Activated naive CD4-positive, alpha-beta T cell (primary cell): Measurements from ENCODE around the gene TBX21.

Source experiments
- DNase-seq, 4 experiments: peaks; one replicate each; lab custom pipeline; 2025; lab: John Stamatoyannopoulos, UW

Gene TBX21, protein sequence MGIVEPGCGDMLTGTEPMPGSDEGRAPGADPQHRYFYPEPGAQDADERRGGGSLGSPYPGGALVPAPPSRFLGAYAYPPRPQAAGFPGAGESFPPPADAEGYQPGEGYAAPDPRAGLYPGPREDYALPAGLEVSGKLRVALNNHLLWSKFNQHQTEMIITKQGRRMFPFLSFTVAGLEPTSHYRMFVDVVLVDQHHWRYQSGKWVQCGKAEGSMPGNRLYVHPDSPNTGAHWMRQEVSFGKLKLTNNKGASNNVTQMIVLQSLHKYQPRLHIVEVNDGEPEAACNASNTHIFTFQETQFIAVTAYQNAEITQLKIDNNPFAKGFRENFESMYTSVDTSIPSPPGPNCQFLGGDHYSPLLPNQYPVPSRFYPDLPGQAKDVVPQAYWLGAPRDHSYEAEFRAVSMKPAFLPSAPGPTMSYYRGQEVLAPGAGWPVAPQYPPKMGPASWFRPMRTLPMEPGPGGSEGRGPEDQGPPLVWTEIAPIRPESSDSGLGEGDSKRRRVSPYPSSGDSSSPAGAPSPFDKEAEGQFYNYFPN

DNA sequence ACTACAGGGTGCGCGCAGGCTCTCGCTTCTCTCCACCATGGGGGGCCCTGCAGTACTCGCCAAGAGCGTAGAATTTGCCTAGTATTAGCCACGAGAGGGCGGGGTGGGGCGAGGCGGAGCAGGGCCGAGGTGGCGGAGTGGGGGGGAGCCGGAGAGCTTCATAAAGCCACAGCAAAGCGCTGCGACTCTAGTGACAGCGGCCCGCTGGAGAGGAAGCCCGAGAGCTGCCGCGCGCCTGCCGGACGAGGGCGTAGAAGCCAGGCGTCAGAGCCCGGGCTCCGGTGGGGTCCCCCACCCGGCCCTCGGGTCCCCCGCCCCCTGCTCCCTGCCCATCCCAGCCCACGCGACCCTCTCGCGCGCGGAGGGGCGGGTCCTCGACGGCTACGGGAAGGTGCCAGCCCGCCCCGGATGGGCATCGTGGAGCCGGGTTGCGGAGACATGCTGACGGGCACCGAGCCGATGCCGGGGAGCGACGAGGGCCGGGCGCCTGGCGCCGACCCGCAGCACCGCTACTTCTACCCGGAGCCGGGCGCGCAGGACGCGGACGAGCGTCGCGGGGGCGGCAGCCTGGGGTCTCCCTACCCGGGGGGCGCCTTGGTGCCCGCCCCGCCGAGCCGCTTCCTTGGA, at the start of gene TBX21:
TBX21 (plus strand) TSS at position 190 of the 627 bp plus-strand sequence; CDS start at position 409, 219 bp downstream.
- peak; percentile 64 to 78 (median 70) for DNase-seq

DNA sequence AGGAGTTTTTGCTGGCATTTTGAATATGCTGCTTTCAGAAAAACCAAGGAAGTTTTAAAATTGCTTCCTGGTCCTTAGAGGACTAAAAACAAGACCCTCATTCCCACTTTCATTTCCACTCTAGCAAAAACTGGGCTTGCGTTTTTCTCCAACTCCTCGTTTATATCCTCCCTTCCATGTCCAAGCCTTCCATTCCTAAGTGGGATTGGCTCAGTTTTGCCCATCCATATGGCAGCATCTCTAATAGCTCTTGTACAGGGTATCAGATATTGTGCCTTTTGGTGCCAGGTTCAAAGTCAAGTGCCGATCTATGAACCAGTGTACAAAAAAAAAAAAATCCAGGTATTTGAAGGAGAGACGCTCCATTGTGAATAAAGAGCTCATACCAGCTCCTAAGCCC, 49.0 kb upstream of the TBX21 start:
- no peak for DNase-seq

DNA sequence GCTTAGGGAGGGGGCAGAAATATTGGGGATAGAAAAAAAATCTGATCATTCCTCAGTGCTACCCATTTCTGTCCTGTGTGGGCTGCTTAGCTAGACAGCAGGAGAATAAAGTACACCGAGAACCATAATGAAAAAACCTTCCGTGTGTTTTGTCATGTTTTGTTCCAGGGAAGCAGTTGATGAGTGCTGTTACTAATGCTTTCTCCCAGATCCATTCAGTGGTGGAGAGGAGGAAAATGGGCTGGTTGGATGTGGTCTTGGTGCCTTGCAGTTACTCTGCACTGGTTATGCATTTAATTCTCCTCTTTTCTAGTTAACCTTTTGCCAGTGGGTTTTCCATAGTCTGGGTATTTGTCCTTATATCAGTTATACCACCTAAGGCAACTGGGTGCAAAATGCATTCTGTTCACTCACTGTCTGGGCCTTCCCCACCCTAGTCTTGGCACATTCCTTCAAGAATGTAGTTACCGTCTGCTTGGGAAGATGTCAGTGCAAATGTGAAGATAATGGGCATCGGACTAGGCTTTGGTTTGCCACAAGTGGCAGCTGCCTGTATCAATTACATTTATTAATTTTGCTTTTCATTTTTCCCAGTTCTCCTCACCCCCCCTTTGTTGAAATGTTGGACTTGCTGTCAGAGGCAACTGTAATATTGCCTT, 48.4 kb upstream of the TBX21 start:
- no peak for DNase-seq

DNA sequence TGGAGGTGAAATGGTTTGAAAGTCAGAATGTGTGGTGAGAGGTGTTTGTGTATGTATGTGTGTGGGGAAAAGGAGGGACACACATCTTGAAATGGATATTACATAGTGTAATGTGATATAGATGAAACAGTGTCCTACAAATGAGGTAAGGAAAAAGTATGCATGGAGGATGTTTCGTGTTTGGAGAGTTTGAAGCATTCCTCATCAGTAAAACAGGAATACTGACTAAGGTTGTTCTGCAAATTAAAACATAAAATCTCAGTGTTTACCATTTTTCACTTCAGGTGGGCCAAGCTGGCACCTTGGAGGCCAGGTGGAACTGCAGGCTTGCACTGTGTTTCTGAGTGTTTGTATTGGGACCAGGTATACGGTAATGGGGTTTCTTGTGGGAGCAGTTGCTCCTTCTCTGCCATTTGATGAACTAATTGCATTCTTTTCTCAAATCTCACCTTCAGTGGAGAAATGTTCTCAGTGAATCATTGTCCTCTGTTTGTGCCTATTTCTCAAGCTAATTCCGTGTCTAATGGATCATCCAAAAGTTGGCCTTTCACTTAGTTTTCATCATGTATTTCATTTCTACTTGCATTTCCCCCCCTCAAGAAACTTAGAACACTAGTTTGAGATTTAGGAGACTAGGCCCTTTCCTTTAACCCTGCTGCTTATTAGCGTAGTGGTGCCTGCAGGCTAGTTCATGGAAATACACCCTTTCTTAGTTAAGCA, 47.3 kb upstream of the TBX21 start:
- DNase-seq = no peak

DNA sequence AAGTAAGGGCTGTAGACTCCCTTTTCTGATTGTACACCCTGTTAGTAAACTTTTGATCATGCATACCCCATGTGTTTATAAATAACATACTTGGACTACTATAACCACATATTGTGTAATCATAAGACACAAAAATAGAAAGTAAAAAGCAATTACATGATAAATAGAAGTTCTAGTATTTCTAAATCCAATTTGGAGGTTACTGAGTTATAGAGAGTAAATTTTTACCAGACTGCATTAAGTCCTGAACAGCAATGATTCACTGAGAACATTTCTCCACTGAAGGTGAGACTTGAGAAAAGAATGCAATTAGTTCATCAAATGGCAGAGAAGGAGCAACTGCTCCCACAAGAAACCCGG, 46.8 kb upstream of the TBX21 start:
- DNase-seq = no peak

DNA sequence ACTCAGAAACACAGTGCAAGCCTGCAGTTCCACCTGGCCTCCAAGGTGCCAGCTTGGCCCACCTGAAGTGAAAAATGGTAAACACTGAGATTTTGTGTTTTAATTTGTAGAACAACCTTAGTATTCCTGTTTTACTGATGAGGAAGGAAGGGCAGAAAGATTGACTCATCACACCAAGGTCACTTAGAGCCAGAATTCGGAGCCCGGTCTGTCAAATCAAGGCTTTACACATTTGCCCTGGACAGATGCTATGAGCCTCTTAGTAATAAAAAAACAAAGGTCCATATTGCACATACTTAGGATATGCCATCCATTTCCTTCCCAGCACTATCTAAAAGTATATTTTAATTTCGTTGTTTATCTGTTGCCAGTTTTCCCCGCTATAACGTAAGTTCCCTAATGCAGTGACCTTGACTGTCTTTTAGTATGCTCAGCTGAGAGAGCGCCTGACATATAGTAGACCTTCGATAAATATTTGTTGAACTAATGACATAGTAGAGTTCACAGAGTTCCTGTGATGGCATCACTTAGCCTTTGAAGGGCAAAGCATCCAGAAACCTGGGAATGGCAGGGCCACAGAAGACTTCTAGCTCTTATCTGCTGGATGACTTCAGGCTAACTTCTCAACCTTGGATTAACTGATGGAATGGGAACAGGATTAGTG, 46.2 kb upstream of the TBX21 start:
- no peak for DNase-seq

DNA sequence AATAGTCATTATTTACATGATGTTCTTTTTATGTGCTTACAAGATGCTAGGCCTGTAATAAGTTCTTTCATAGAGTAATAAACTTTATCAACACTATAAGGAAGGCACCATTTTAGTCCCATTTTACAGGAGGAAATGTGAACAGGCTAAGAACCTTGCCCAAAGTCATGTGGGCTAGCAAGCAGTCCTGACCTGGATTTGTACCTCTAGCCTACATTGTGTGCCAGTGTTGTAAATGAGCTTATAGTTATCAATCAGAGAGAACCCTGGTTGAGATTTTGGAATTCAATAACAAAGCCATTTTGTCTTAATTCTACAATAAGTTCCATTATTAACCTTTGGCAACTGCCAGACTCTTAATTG, 45.7 kb upstream of the TBX21 start:
- no peak for DNase-seq

DNA sequence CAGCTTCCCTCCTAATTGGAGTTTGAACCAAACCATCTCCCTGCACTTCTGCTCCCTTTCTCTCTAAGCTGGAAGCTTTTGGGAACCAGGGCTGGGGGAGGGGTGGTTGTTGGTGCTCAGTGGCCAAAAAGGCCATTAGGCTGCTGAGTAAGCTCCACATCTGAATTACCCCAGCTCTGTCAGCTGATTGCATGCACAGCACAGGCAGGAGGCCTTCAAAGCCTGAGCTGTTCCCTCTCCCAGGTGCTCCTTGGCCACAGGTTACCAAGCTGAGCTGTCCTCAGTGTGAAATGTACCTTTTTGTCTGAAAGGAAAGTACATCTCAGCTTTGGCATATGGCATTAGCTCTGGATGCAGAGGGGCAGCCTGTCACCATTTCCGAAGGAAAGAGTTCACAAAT, 45.3 kb upstream of the TBX21 start:
- no peak for DNase-seq

DNA sequence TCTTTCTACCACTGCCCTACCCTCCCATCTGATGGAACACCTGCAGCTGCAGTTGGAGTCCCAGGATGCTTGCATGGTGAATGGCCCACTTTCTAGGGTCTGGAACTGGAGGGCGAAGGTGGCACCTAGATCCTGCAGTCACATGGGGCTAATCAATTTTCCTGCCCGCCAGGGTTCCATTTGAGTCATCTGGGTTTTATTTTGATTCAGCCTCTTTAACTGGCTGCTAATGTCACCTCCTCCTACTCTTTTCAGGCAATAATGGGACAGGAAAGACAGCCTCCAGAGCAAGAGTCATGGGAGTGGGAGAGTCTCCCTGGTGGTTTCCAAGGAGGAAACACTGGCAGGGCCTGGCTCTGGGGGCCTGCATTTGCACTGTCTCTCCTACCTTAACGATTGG, 42.9 kb upstream of the TBX21 start:
- DNase-seq = no peak

DNA sequence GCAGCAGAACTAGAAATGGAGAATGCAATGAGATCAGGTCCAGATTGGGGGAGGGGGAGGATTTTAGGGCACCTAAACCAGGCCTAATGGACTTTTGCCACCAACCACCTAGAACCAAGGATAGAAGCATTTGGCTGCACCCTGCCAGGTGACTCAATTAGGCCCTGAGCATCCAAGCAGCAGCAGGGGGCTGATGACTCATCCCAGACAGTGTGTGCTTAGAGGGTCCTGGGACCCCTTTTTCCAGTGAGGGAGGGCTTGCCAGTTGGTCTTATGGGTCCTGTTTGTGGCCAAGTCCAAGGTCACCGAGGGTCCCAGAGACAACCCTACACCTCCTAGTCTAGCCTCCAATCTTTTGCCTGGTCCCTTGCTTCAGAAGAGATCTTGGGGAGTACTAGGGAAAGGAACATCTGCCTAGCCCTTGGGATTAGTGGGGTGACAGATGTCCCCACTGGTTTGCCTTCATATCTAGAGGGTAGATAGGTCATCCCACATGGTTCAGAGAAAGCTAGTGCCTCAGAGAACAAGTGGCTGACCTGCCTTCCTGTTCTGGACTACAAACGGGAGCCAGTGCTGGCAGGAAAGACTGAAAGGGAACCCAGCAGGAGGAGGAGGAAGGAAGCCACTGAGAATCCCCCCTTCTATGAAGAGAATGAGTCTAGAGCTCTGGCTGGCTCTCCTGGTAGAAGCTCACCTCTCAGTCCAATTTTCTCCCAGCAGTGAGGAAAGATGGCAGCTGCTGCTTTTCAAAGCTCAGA, 40.7 kb upstream of the TBX21 start:
- DNase-seq = no peak

DNA sequence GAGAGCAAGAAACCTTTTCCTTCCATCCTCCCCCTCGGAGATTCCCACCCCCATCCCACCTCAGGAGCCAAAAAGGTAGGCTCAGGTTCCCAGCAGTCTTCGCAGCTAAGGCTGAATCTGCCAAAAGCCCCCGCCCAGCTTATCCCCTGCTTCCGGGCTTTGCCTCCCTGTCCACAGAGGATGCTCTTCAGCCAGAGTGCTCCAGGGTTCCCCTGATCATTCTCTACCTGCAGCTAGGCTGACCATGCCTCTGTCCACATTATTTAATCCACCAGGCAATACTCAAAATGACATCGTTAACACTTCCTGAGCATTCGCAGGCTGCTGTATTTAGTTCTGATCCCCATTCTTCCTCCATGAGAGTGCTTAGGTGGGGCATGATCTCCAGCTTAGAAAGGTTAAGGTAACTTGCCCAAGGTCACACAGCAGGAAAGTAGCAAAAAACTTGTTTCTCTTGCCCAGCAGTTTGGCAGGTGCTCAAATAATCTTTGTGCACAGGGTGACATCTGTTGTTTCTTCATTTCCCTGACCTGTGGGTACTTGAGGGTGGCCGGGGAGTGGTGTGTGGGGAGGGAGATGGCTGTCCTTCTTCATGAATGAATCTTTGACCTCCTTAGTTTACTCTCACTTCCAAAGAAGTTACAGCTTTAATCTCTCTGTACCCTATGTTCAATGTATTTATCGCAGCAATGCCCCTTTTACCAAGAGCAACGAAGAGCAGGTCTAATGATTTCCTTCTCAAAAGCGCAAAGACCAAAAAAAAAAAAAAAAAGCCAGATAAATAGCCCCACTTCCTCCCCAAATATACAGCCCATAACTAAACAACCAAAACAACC, 39.9 kb upstream of the TBX21 start:
- no peak for DNase-seq

DNA sequence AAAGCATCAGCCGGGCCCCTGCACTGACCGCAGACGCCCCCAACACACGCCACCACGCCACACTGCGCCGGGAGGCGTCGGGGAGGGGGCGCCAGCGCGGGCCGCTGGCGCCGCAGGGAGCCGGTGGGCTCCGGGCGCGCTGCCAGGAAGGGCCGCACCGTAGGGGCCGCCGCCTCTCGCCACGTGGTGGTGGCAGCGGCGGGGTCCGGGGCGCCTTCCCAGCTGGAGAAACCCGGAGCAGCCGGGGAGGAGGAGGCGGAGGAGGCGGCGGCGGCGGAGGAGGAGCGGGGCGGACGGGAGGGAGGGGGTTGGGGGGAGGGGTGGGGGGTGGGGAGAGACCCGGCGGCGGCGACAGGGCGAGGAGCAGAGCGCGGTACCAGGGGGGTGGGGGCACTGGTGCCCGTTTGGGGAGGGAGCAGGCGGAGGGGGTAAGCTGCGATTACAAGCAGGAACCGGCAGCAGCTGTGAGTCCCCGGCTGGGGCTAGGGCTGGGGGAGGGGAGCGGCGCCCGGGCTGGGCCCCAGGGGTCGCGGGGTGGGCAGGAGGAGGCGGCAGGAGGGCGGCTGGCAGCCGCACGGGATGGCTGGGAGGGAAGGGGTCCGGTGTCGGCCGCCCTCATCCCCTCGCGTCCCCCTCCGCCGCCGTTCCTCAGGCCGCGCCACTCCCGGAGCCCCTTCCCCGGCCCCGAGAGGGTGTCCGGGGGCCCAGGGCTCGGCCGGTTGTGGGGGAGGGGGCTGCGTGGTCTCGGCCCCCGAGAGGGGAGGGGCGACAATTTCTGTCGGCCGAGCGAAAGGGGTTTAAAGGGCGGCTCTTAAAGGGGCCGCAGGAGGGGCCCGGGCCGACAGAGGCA, 39.1 kb upstream of the TBX21 start, which contains the start of gene TBKBP1:
TBKBP1 (plus strand) TSS at position 431 of the 850 bp plus-strand sequence. CDS start 1,952 bp downstream, outside the sequence.
- DNase-seq = peak in 2 of 4 experiments; percentile 24 to 42

DNA sequence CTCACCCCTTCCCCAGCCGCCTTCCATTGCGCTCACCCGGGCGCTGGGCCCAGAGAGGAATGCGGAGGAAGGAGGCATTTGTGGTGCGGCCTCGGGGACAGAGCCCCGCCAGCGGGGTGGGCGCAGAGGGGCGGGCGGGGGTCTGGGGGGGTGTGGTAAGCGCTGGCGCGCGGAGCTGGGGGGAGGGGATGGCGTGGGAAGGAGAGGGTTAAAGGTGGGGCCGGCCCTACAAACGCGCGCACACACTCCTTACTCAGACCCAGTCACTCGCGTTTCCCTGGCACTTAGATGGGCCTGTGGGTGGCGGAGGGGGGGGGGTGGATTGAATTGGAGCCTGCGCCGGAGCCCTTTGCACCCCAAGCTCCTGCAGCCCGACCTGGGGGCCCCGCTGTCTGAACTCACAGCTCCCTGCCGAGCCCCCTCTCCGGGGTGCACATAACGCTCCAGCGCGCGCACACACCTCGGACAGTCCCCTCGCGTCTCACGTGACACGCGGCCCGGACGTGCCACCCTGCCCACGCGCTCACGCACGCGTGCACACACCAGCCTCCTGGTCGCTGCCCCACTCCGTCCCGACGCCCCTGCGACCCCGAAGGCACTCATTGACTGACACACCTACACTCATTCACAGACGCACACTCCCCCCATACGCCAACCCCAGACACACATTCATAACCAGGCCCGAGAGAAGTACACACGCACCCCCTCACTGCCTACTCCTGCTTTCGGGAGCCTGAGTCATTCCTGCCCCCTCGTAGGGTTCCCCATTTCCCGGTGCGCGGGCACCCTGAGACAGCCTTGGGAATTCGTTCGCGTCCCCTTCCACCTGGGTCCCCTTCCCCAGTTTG, 38.2 kb upstream of the TBX21 start:
- DNase-seq = no peak

DNA sequence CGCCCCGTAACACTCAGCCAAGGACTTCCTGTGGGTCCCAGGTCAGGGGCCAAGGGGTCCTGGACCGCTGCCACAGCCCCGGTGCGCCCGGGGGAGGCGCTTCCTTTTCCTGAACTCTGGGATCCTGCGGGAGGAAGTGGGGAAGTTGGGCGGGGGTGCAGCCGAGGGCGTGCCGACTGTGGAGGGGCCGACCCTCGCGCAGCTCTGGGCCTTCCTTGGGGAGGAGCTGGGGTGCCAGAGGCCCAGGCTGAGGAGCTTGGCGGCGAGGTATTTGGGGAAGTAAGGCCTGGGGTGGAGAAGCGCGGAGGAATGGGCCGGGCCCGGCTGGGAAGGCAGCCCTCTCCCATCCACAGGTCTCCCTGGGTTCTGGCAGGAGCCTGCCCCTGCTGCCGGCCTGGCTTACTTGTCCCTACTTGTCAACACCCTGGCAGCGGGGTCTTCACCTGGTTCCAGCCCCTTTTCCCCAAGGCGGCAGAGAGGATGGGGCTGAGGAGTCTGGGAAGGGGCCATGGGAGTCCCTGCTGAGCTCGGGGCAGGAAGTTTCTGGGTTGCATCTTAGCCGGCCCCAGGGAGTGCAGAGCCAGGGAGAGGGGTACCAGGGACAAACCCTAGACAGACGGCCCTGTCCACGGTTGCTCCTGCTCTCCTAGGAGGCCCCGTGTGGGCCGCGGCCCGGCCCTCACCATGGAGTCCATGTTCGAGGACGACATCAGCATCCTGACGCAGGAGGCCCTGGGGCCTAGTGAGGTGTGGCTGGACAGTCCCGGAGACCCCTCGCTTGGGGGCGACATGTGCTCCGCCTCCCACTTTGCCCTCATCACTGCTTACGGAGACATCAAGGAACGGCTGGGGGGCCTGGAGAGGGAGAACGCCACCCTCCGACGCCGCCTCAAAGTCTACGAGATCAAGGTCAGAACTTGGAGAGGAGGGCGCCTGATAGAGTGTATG, 37.3 kb upstream of the TBX21 start:
- no peak for DNase-seq

DNA sequence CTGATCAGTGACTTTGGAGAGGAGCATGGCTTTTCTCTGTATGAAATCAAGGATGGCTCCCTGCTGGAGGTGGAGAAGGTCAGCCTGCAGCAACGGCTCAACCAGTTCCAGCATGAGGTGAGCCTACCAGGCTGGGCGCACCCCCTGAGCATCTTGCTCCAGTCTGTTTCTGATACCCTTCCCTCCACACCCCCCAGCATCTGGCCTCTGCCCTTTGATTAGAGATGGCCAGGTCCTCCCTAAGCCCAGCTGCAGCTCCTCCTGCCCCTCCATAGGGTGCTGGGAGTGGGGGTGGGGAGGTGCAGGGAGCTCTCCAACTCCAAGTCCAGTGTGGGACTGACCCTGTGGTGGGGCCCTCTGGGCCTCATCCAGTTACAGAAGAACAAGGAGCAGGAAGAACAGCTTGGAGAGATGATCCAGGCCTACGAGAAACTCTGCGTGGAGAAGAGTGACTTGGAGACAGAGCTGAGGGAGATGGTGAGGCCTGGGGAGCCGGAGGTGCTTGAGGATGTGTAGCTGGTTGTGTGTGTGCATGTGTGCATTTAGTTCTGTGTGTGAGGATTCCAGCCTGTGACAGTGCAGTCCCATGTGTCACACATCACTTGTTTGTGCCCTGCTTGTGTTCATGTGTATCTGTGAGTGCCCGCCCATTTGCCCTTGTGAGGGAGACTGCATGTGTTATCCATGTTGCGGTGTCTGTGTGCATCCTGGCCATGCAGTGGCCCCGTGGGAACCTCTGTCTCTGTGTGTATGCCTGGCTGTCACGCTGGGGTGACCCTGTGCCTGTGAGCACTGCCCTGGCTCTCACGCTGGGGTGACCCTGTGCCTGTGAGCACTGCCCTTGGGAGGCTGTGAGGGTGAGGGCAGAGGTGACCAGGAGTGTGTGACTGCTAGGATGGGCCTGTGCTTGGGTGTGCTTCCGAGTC, 36.1 kb upstream of the TBX21 start:
- no peak for DNase-seq
